Stimulated activated naive CD4-positive, alpha-beta T cell treated with Interleukin-2 at 50 U/mL for 16 hours (primary cell): ENCODE results near the gene RNF115.
"Not testable (repeated sequence)": the region's sequence is repeated elsewhere in the genome, so short reads cannot be mapped to it uniquely, and the experiment has no call there.

Experiments used
- DNase-seq: peaks from one replicate; lab custom pipeline; 2025; lab: John Stamatoyannopoulos, UW

RNF115 gene

GRCh38 chr1:145823565-145824498, at the start of gene RNF115, which contains the start of gene POLR3C:
Gene RNF115, minus strand, starts transcription at chr1:145824095. Its CDS starts 222 bp downstream, at chr1:145823873.
Gene POLR3C, plus strand, starts transcription at chr1:145824200. Its CDS starts 1,577 bp downstream, at chr1:145825777.
- DNase-seq = peak; percentile 84

- peak; percentile 13 for DNase-seq
Observed at GRCh38 chr1:145871994-145872924, 48.4 kb upstream of the RNF115 start.

- DNase-seq = no peak
Observed at GRCh38 chr1:145868232-145868631, 44.3 kb upstream of the RNF115 start.

GRCh38 chr1:145863282-145864018, 39.6 kb upstream of the RNF115 start:
- DNase-seq = no peak

GRCh38 chr1:145859491-145860023, 35.7 kb upstream of the RNF115 start:
- DNase-seq = peak; percentile 78

- peak; percentile 82 for DNase-seq
Observed at GRCh38 chr1:145858901-145859490, 35.1 kb upstream of the RNF115 start, which contains the start of gene PIAS3. Gene PIAS3, minus strand, starts transcription at chr1:145859081. Its CDS starts 91 bp downstream, at chr1:145858990.

GRCh38 chr1:145858238-145858900, 34.5 kb upstream of the RNF115 start:
- peak; percentile 74 for DNase-seq

GRCh38 chr1:145857170-145857569, 33.3 kb upstream of the RNF115 start:
- no peak for DNase-seq

GRCh38 chr1:145855426-145855948, 31.6 kb upstream of the RNF115 start:
- no peak for DNase-seq

GRCh38 chr1:145849356-145850160, 25.7 kb upstream of the RNF115 start:
- DNase-seq = no peak

GRCh38 chr1:145847827-145848226, 23.9 kb upstream of the RNF115 start:
- DNase-seq = no peak

- DNase-seq = no peak
Observed at GRCh38 chr1:145846201-145846612, 22.3 kb upstream of the RNF115 start.

- peak; percentile 69 for DNase-seq
Observed at GRCh38 chr1:145845514-145846161, 21.7 kb upstream of the RNF115 start, which contains the start of gene NUDT17. Gene NUDT17, plus strand, starts transcription at chr1:145845630. Its CDS starts 11 bp downstream, at chr1:145845641.

- no peak for DNase-seq
Observed at GRCh38 chr1:145845144-145845513, 21.2 kb upstream of the RNF115 start.

- DNase-seq = no peak
Observed at GRCh38 chr1:145843031-145843430, 19.1 kb upstream of the RNF115 start.

- DNase-seq = no peak
Observed at GRCh38 chr1:145837656-145838055, 13.8 kb upstream of the RNF115 start.

- not testable (repeated sequence) for DNase-seq
Observed at GRCh38 chr1:145830810-145831209, 6.9 kb upstream of the RNF115 start.

- no peak for DNase-seq
Observed at GRCh38 chr1:145828367-145829026, 4.6 kb upstream of the RNF115 start.
